Left ventricle myocardium inferior (tissue), 1 donor: Measurements from ENCODE around the gene RGS16. TPM values are rescaled to one million over a fixed set of nuclear protein-coding genes. Genes with fewer than 3 reads are reported as not detected.

Experiments
- DNase-seq: peaks from one replicate; pipeline ENCODE4 v3.0.0-alpha.2; 2020
- H3K27ac ChIP-seq: fragments of 200-600 bp; replicated peaks from 2 replicates; pipeline ENCODE4 v1.8.0; 2021
- H3K27me3 ChIP-seq: fragments of 200-600 bp; 2 replicates; pipeline ENCODE4 v1.8.0; 2021; ENCODE audit warnings: low read depth
- H3K36me3 ChIP-seq: fragments of 200-600 bp; 2 replicates; pipeline ENCODE4 v1.8.0; 2021
- H3K4me1 ChIP-seq: fragments of 200-600 bp; 2 replicates; pipeline ENCODE4 v1.8.0; 2021
- H3K4me3 ChIP-seq: fragments of 200-600 bp; 2 replicates; pipeline ENCODE4 v1.8.0; 2021; ENCODE audit warnings: mild to moderate bottlenecking, moderate library complexity
- H3K9me3 ChIP-seq: fragments of 200-600 bp; replicated peaks from 2 replicates; pipeline ENCODE4 v1.8.0; 2021
- intact Hi-C: fragments of 100-400 bp; cut with micrococcal nuclease; formaldehyde crosslinking; loops from one replicate; pipeline ENCODE4 v1.11.0; 2022
- total RNA-seq: library from RNA; stranded (reverse); fragmentation: NEBNext Ultra II Directional; extraction: Animal tissue kit (Norgen Biotek cat#: 25700); gene quantifications from one replicate; pipeline ENCODE4 v1.2.1, GENCODE V29; 2021
- TF ChIP-seq, protein P1 (sequence below): fragments of 200-600 bp; IDR thresholded peaks from 2 replicates; pipeline ENCODE4 v1.8.0; 2021; ENCODE audit warnings: antibody characterized with exemption, mild to moderate bottlenecking, borderline replicate concordance
- donor health status: DM: no; HTN: yes; CAD: no; lungs with severe emphysema.

RGS16 gene
- total RNA-seq, 1 donor from 2014 or later = 0.88 TPM

DNA sequence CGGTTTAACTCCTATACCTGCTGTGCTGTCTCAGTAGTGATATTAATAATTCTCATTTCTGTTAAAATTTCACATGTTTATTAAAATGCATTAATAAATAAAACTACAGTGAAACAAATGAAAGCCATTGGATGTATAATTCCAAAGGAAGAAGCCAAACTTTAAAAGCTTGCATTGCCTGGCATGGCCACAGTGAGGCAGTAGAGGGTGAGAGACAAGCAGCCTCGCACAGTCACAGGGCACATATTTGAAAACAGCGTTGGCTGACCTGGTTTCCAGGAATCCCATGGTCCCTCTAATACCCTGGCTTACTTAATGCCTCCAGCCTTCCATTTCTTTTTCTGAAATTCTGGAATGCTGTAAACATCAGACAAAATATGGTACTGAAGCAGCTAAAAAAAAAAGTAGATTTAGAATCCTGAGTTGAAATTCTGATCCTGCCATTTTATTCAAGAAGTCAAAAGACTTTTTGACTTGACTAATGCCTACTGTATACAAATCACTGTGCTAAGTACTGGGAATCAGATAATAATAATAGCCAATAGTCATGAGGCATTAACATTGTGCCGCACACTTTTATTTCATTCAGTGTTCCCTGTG is 8.4 kb downstream of the RGS16 start:
- intact Hi-C loops = no loop called here
- Histone ChIP-seq H3K27me3 (no peaks in the 10 kb centered on the region), H3K9me3 (no peaks in the 10 kb centered on the region), H3K4me3 (no peak overlapping the region), H3K36me3 (no peaks in the 10 kb centered on the region), H3K4me1 (peaks cover 27% of the 10 kb centered on the region), H3K27ac (no peak overlapping the region)
- TF ChIP-seq, protein P1, sequence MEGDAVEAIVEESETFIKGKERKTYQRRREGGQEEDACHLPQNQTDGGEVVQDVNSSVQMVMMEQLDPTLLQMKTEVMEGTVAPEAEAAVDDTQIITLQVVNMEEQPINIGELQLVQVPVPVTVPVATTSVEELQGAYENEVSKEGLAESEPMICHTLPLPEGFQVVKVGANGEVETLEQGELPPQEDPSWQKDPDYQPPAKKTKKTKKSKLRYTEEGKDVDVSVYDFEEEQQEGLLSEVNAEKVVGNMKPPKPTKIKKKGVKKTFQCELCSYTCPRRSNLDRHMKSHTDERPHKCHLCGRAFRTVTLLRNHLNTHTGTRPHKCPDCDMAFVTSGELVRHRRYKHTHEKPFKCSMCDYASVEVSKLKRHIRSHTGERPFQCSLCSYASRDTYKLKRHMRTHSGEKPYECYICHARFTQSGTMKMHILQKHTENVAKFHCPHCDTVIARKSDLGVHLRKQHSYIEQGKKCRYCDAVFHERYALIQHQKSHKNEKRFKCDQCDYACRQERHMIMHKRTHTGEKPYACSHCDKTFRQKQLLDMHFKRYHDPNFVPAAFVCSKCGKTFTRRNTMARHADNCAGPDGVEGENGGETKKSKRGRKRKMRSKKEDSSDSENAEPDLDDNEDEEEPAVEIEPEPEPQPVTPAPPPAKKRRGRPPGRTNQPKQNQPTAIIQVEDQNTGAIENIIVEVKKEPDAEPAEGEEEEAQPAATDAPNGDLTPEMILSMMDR = peak; percentile 92
- peak; percentile 59 for DNase-seq

DNA sequence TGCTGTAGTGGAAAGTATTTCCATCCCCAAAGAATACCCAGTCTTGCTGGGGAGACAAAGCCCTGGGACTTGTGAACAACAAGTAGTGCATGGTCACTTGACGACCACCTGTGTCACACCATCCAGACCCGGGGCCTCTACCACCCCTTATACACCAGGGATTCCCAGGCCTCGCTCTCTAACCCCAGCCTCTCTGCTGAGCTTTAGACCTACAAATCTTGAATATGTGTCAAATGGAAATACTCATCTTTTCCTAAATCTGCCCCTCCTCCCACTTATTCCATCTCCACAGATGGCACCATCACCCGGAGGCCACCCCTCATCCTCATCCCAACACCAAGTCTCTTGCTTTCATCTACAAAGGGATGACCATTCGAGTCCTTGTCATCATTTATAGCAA is 14.3 kb downstream of the RGS16 start:
- Histone ChIP-seq H3K36me3 (peaks cover 5% of the 10 kb centered on the region), H3K4me3 (no peak overlapping the region), H3K4me1 (peaks cover 26% of the 10 kb centered on the region), H3K27ac (no peak overlapping the region), H3K9me3 (no peaks in the 10 kb centered on the region), H3K27me3 (no peaks in the 10 kb centered on the region)
- TF ChIP-seq, protein P1 = no peak
- DNase-seq = no peak
- intact Hi-C loops = no loop called here

- TF ChIP-seq, protein P1 = no peak
- H3K4me3 ChIP-seq = peak overlapping the region; percentile 79
- H3K36me3 ChIP-seq = peaks cover 5% of the 10 kb centered on the region
- H3K27me3 ChIP-seq = no peaks in the 10 kb centered on the region
- H3K9me3 ChIP-seq = no peaks in the 10 kb centered on the region
- peak overlapping the region; percentile 94 for H3K27ac ChIP-seq
- intact Hi-C loops = no loop called here
- DNase-seq = no peak
- H3K4me1 ChIP-seq = peaks cover 30% of the 10 kb centered on the region
Measured at GRCh38 chr1:182589520-182589919, 14.7 kb downstream of the RGS16 start.

- intact Hi-C loops = no loop called here
- peak within 1 kb of the TSS; percentile 94 for H3K27ac ChIP-seq
- H3K36me3 ChIP-seq = peaks cover 5% of the 10 kb centered on the region
- peak within 1 kb of the TSS; percentile 79 for H3K4me3 ChIP-seq
- H3K9me3 ChIP-seq = no peaks in the 10 kb centered on the region
- no peaks in the 10 kb centered on the region for H3K27me3 ChIP-seq
- TF ChIP-seq, protein P1 = no peak
- H3K4me1 ChIP-seq = peaks cover 38% of the 10 kb centered on the region
- peak; percentile 68 for DNase-seq
Measured at GRCh38 chr1:182588500-182589396, 15.4 kb downstream of the RGS16 start, which contains the start of gene RNASEL. RNASEL (minus strand) TSS chr1:182589256; CDS start chr1:182586806, 2,450 bp downstream.

DNA sequence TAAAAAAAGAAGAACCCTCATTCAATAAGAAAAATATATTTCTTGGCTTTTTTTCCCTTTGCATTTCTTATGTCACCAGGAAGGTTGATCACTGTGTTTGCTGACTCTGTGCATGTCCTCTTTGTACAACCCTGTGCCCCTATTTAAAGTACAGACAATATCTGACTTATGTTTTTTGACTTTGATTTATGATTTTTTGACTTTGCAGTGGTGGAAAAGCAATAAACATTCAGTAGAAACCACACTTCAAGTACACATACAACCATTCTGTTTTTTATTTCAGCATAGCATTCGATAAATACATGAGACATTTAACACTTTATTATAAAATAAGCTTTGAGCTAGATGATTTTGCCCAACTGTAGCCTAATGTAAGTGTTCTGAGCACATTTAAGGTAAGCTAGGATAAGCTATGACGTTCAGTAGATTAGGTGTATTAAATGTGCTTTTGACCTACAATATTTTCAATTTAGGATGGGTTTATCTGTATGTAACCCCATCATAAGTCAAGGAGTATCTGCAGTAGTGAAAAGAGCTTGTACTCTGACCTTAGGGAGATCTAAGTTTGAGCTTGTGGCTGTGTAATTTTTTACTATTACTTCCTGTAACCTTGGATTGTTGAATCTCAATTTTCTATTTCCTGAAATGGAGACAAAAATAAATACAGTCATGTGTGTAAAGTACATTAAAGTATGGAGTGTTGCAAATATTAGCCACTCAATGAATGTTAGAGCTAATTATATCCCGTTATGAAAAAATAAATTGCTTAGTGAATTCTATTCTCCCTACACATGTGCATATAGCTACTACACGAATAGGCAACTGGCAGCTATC is 16.3 kb downstream of the RGS16 start:
- intact Hi-C loops = no loop called here
- peak overlapping the region; percentile 94 for H3K27ac ChIP-seq
- no peak for DNase-seq
- H3K36me3 ChIP-seq = peaks cover 13% of the 10 kb centered on the region
- H3K27me3 ChIP-seq = no peaks in the 10 kb centered on the region
- TF ChIP-seq, protein P1 = no peak
- H3K4me3 ChIP-seq = peak overlapping the region; percentile 79
- H3K4me1 ChIP-seq = peaks cover 41% of the 10 kb centered on the region
- H3K9me3 ChIP-seq = no peaks in the 10 kb centered on the region
